SK-N-SH treated with all-trans-retinoic acid at 6 μM for 48 hours (cell line): Measurements from ENCODE around the gene KIRREL3.

Experiments
- ATAC-seq: fragments of 200-7000 bp; cut with Tn5 transposase; 3 replicates; pipeline ENCODE4 v1.9.1; 2020; ENCODE audit warnings: mild to moderate bottlenecking, moderate library complexity
- ARNTL ChIP-seq: fragments of 450-650 bp; formaldehyde crosslinking; IDR thresholded peaks from 2 replicates; pipeline ENCODE4 v1.5.0; 2020; ENCODE audit warnings: low read depth, mild to moderate bottlenecking, moderate library complexity, borderline replicate concordance
- BACH2 ChIP-seq: fragments of 250-450 bp; sonication (Bioruptor Pico); IDR thresholded peaks from 2 replicates; pipeline ENCODE4 v1.9.0; 2021; ENCODE audit warnings: mild to moderate bottlenecking, borderline replicate concordance
- CSDC2 ChIP-seq: fragments of 250-450 bp; sonication (Bioruptor Pico); IDR thresholded peaks from 2 replicates; pipeline ENCODE4 v1.5.0; 2020; ENCODE audit warnings: mild to moderate bottlenecking, moderate library complexity
- ESRRG ChIP-seq: fragments of 250-450 bp; sonication (Bioruptor Pico); IDR thresholded peaks from 2 replicates; pipeline ENCODE4 v1.6.1; 2021; ENCODE audit warnings: mild to moderate bottlenecking
- ISL1 ChIP-seq: fragments of 250-450 bp; sonication (Bioruptor Pico); IDR thresholded peaks from 2 replicates; pipeline ENCODE4 v2.1.2; 2022; ENCODE audit warnings: mild to moderate bottlenecking, moderate library complexity
- OSR1 ChIP-seq: fragments of 250-450 bp; sonication (Bioruptor Pico); IDR thresholded peaks from 2 replicates; pipeline ENCODE4 v1.8.0; 2022; ENCODE audit warnings: moderate library complexity, mild to moderate bottlenecking, inconsistent platforms
- PPARA ChIP-seq: fragments of 250-450 bp; sonication (Bioruptor Pico); IDR thresholded peaks from 2 replicates; pipeline ENCODE4 v1.5.0; 2020; ENCODE audit warnings: mild to moderate bottlenecking, borderline replicate concordance
- RARB ChIP-seq: fragments of 250-450 bp; sonication (Bioruptor Pico); IDR thresholded peaks from 2 replicates; pipeline ENCODE4 v1.8.0; 2021; ENCODE audit warnings: mild to moderate bottlenecking, moderate library complexity
- SNAI2 ChIP-seq: fragments of 250-450 bp; sonication (Bioruptor Pico); IDR thresholded peaks from 2 replicates; pipeline ENCODE4 v1.5.0; 2020; ENCODE audit warnings: mild to moderate bottlenecking, moderate library complexity
- TCF4 ChIP-seq: fragments of 250-450 bp; sonication (Bioruptor Pico); IDR thresholded peaks from 2 replicates; pipeline ENCODE4 v1.8.0; 2021; ENCODE audit warnings: mild to moderate bottlenecking, moderate library complexity, borderline replicate concordance
- TOX ChIP-seq: fragments of 250-450 bp; sonication (Bioruptor Pico); IDR thresholded peaks from 2 replicates; pipeline ENCODE4 v1.8.0; 2021; ENCODE audit warnings: mild to moderate bottlenecking, moderate library complexity, borderline replicate concordance
- ZC3H10 ChIP-seq: fragments of 250-450 bp; sonication (Bioruptor Pico); IDR thresholded peaks from 2 replicates; pipeline ENCODE4 v1.5.1; 2021; ENCODE audit warnings: mild to moderate bottlenecking, moderate library complexity
- ZFP3 ChIP-seq: fragments of 250-450 bp; sonication (Bioruptor Pico); IDR thresholded peaks from 2 replicates; pipeline ENCODE4 v1.5.0; 2020; ENCODE audit warnings: mild to moderate bottlenecking, moderate library complexity
- ZFP30 ChIP-seq: fragments of 450-650 bp; formaldehyde crosslinking; IDR thresholded peaks from 2 replicates; pipeline ENCODE4 v1.5.0; 2022; ENCODE audit warnings: mild to moderate bottlenecking, moderate library complexity
- ZNF565 ChIP-seq: fragments of 450-650 bp; formaldehyde crosslinking; conservative IDR thresholded peaks from 2 replicates; pipeline ENCODE4 v1.5.0; 2020; ENCODE audit warnings: low read depth, mild to moderate bottlenecking, moderate library complexity
- ZNF70 ChIP-seq: fragments of 450-650 bp; formaldehyde crosslinking; IDR thresholded peaks from 2 replicates; pipeline ENCODE4 v1.5.0; 2020; ENCODE audit warnings: mild to moderate bottlenecking, moderate library complexity
- ZNF8 ChIP-seq: fragments of 450-650 bp; formaldehyde crosslinking; IDR thresholded peaks from 2 replicates; pipeline ENCODE4 v1.5.0; 2020; ENCODE audit warnings: mild to moderate bottlenecking, moderate library complexity
- TF ChIP-seq, protein P1 (sequence below): fragments of 250-450 bp; sonication (Bioruptor Pico); IDR thresholded peaks from 2 replicates; pipeline ENCODE4 v1.8.0; 2020; ENCODE audit warnings: mild to moderate bottlenecking, moderate library complexity, borderline replicate concordance
- TF ChIP-seq, protein P2 (sequence below): fragments of 250-450 bp; sonication (Bioruptor Pico); IDR thresholded peaks from 2 replicates; pipeline ENCODE4 v1.5.1; 2021; ENCODE audit warnings: mild to moderate bottlenecking, moderate library complexity
- TF ChIP-seq, protein P3 (sequence below): fragments of 250-450 bp; sonication (Bioruptor Pico); IDR thresholded peaks from 2 replicates; pipeline ENCODE4 v1.5.0; 2020; ENCODE audit warnings: mild to moderate bottlenecking, moderate library complexity
- TF ChIP-seq, protein P4 (sequence below): fragments of 250-450 bp; sonication (Bioruptor Pico); IDR thresholded peaks from 2 replicates; pipeline ENCODE4 v1.5.1; 2020; ENCODE audit warnings: low read depth, mild to moderate bottlenecking, moderate library complexity
- TF ChIP-seq, protein P5 (sequence below): fragments of 250-450 bp; sonication (Bioruptor Pico); IDR thresholded peaks from 2 replicates; pipeline ENCODE4 v1.8.0; 2021; ENCODE audit warnings: low read depth, mild to moderate bottlenecking, moderate library complexity, borderline replicate concordance

KIRREL3 gene

DNA sequence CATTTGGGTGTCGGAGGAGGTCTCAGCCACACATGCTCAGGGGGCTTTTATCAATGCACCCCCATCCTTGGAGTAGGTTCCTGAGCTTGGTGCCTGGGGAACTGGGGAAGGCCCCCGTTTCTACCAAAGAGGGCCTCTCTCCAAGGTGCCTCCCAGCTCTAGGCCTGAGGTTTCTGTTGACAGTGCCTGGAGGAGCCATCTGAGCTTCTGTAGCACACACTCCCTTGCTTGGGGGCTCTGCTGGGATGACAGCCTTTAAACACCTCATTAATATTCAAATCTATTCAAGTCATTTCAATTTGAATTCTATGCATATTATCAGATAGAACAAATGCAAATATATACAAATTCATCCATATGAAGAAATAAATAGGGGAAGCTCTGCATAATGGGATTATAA is 18.9 kb downstream of the KIRREL3 start:
- TF ChIP-seq SNAI2 (CRISPR knock-in tag) (no peak), OSR1 (CRISPR knock-in tag) (no peak), ARNTL (CRISPR knock-in tag) (no peak), ZFP3 (CRISPR knock-in tag) (no peak), ISL1 (CRISPR knock-in tag) (no peak), BACH2 (CRISPR knock-in tag) (no peak), TCF4 (CRISPR knock-in tag) (no peak)
- TF ChIP-seq, protein P1, sequence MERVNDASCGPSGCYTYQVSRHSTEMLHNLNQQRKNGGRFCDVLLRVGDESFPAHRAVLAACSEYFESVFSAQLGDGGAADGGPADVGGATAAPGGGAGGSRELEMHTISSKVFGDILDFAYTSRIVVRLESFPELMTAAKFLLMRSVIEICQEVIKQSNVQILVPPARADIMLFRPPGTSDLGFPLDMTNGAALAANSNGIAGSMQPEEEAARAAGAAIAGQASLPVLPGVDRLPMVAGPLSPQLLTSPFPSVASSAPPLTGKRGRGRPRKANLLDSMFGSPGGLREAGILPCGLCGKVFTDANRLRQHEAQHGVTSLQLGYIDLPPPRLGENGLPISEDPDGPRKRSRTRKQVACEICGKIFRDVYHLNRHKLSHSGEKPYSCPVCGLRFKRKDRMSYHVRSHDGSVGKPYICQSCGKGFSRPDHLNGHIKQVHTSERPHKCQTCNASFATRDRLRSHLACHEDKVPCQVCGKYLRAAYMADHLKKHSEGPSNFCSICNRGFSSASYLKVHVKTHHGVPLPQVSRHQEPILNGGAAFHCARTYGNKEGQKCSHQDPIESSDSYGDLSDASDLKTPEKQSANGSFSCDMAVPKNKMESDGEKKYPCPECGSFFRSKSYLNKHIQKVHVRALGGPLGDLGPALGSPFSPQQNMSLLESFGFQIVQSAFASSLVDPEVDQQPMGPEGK = no peak
- TF ChIP-seq, protein P2, sequence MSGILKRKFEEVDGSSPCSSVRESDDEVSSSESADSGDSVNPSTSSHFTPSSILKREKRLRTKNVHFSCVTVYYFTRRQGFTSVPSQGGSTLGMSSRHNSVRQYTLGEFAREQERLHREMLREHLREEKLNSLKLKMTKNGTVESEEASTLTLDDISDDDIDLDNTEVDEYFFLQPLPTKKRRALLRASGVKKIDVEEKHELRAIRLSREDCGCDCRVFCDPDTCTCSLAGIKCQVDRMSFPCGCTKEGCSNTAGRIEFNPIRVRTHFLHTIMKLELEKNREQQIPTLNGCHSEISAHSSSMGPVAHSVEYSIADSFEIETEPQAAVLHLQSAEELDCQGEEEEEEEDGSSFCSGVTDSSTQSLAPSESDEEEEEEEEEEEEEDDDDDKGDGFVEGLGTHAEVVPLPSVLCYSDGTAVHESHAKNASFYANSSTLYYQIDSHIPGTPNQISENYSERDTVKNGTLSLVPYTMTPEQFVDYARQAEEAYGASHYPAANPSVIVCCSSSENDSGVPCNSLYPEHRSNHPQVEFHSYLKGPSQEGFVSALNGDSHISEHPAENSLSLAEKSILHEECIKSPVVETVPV = no peak
- no peak for ATAC-seq

DNA sequence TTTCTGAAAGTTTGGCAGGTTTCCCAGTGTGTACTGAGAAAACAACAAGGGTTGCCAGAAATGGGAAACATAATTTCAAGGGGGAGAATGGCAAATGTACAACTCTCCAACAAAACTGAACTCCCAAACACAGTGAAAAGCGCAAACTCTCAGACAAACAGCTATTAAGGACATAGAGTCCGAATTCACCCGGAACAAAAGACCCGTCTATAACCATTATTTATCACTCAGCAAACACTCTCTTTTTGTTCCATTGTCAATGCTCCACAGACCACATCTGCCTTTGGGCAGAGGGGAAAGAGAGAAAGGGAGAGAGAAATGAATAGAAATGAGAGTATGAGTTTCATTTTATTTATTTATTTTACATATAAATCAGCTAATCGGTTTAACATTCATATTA is 21.7 kb downstream of the KIRREL3 start:
- TF ChIP-seq, protein P2 = no peak
- TF ChIP-seq, protein P3, sequence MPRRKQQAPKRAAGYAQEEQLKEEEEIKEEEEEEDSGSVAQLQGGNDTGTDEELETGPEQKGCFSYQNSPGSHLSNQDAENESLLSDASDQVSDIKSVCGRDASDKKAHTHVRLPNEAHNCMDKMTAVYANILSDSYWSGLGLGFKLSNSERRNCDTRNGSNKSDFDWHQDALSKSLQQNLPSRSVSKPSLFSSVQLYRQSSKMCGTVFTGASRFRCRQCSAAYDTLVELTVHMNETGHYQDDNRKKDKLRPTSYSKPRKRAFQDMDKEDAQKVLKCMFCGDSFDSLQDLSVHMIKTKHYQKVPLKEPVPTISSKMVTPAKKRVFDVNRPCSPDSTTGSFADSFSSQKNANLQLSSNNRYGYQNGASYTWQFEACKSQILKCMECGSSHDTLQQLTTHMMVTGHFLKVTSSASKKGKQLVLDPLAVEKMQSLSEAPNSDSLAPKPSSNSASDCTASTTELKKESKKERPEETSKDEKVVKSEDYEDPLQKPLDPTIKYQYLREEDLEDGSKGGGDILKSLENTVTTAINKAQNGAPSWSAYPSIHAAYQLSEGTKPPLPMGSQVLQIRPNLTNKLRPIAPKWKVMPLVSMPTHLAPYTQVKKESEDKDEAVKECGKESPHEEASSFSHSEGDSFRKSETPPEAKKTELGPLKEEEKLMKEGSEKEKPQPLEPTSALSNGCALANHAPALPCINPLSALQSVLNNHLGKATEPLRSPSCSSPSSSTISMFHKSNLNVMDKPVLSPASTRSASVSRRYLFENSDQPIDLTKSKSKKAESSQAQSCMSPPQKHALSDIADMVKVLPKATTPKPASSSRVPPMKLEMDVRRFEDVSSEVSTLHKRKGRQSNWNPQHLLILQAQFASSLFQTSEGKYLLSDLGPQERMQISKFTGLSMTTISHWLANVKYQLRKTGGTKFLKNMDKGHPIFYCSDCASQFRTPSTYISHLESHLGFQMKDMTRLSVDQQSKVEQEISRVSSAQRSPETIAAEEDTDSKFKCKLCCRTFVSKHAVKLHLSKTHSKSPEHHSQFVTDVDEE (CRISPR knock-in tag) = no peak
- TF ChIP-seq, protein P4, sequence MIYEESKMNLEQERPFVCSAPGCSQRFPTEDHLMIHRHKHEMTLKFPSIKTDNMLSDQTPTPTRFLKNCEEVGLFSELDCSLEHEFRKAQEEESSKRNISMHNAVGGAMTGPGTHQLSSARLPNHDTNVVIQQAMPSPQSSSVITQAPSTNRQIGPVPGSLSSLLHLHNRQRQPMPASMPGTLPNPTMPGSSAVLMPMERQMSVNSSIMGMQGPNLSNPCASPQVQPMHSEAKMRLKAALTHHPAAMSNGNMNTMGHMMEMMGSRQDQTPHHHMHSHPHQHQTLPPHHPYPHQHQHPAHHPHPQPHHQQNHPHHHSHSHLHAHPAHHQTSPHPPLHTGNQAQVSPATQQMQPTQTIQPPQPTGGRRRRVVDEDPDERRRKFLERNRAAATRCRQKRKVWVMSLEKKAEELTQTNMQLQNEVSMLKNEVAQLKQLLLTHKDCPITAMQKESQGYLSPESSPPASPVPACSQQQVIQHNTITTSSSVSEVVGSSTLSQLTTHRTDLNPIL (CRISPR knock-in tag) = no peak
- TF ChIP-seq ZFP3 (CRISPR knock-in tag) = no peak
- TF ChIP-seq ZFP30 (CRISPR knock-in tag) = no peak
- TF ChIP-seq ZNF70 (CRISPR knock-in tag) = no peak
- TF ChIP-seq, protein P5, sequence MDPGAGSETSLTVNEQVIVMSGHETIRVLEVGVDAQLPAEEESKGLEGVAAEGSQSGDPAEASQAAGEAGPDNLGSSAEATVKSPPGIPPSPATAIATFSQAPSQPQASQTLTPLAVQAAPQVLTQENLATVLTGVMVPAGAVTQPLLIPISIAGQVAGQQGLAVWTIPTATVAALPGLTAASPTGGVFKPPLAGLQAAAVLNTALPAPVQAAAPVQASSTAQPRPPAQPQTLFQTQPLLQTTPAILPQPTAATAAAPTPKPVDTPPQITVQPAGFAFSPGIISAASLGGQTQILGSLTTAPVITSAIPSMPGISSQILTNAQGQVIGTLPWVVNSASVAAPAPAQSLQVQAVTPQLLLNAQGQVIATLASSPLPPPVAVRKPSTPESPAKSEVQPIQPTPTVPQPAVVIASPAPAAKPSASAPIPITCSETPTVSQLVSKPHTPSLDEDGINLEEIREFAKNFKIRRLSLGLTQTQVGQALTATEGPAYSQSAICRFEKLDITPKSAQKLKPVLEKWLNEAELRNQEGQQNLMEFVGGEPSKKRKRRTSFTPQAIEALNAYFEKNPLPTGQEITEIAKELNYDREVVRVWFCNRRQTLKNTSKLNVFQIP = no peak
- no peak for TF ChIP-seq PPARA
- no peak for TF ChIP-seq ZNF8 (CRISPR knock-in tag)
- no peak for TF ChIP-seq TOX (CRISPR knock-in tag)
- no peak for TF ChIP-seq CSDC2 (CRISPR knock-in tag)
- TF ChIP-seq ESRRG (CRISPR knock-in tag) = no peak
- no peak for TF ChIP-seq ISL1 (CRISPR knock-in tag)
- TF ChIP-seq RARB = no peak
- TF ChIP-seq ZC3H10 (CRISPR knock-in tag) = no peak
- no peak for TF ChIP-seq TCF4 (CRISPR knock-in tag)
- TF ChIP-seq BACH2 (CRISPR knock-in tag) = no peak
- no peak for TF ChIP-seq ZNF565
- ATAC-seq = no peak
